Ecto neural progenitor cell (in vitro differentiated cells): ENCODE results near the gene NINL.
"Not testable (repeated sequence)": the region's sequence is repeated elsewhere in the genome, so short reads cannot be mapped to it uniquely, and the experiment has no call there.

Experiments used
- DNase-seq: peaks from one replicate; pipeline ENCODE4 v3.0.0-alpha.2; 2018; ENCODE audit warnings: low spot score

Gene NINL

DNA sequence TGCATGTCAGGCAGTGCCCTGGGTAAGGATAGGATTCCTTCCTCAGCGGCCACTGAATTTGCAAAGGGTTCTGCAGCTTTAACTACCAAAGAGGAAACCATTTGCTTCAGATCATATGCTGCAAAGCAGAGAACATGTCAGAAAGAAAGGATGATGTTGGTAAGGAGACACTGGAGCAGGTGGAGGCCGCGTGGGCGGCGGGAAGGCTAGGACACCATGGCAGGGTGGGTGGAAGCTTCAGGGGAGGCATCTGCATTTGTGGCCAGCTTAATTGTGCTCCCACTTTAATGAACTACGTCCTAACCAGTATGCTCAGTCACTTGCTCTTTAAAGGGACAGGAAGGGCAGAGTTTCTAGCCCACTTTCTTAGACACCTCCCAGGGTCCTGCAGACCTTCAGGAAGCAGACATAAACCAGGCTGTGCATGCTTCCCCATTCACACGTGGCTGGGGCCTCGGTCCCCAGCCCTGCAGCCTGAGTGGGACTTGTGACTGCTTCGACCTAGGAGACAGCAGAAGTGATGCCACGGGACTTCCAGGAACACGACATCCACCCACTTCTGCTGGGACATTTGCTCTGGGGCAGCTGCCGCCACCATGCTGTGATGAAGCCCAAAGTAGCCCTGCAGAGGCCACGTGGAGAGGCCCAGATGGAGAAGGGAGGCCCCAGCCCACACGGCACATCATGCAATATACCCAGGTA is 101.7 kb downstream of the NINL start:
- DNase-seq = no peak

DNA sequence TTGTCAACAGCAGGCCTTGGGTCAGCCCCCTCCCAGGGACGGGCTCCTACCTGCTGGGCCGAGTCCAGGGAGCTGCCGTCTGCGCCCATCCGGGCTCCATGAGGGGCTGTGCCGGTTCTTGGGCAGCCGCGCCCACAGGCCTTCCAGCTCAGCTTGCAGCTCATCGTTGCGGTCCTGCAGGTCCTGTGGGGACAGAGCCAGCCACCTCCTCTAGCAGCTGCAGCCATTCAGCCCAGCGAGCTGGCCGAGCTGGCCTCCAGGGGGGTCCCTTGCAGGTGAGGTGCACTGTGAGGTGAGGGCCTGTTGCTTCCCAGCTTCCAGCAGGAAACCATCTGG is 103.4 kb downstream of the NINL start:
- no peak for DNase-seq

GRCh38 chr20:25481235-25481917 is 104.0 kb downstream of the NINL start:
- DNase-seq = no peak

- no peak for DNase-seq
Measured at GRCh38 chr20:25480797-25481196, 104.5 kb downstream of the NINL start.

DNA sequence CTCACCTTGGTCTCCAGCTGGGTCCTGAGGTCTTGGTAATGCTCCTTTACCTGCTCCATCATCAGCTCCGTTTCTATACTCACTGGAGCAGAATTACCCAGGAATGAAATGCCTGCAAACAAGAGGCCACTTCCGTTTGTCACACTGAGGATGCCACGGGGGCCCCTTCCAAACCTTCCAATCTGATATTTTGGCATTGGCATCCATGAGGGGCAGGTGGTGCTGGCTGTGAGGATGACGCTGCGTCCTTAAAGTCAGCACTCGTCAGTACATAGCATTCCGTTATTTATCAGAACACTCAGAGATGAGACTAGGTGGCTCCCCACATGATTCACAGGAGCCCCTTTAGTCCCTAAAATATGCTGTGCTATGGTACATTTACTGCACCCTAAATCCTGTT is 105.2 kb downstream of the NINL start:
- DNase-seq = no peak

- DNase-seq = no peak
Measured at GRCh38 chr20:25479638-25480037, 105.7 kb downstream of the NINL start.

- DNase-seq = no peak
Measured at GRCh38 chr20:25478889-25479568, 106.3 kb downstream of the NINL start.

DNA sequence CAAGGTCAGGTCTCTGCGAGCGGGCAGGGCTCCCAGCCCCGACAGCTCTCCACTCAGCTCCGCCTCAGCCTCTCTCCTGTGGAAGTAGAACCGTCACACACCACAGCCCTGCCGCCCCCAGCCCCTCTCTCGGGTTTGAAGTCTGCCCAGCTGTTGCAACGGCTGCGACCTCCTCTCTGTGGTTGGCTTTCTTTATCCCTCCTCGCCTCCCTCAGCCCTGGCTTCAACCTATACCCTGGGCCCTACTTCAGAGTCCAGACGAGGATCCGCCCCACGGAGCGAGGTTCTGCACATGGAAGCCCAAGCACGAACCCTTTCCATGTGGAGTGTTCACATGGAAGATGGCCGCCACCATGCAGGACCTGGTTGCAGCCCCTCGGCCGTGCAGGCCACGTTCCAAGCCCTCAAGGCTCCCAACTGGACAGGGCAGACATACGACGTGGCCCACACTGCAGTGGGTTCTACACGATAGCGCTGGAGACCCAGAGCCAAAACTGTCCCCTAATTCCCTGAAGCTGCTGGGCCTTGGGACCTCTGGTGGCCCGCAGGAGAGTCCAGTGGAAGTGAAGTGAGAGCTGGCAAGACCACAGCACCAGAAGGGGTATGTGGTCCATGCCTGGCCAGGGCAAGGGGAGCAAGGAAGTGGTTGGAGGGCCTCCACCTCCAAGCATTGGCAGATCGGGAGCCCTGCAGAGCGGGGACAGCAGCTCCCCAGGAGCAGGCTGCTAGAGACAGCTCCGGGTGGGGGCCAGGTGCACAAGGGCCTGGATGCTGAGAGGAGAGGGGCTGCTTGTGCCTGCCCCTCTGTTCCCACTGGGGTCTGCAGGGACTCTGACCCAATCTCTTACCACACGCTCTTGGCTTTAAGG is 108.1 kb downstream of the NINL start:
- no peak for DNase-seq

DNA sequence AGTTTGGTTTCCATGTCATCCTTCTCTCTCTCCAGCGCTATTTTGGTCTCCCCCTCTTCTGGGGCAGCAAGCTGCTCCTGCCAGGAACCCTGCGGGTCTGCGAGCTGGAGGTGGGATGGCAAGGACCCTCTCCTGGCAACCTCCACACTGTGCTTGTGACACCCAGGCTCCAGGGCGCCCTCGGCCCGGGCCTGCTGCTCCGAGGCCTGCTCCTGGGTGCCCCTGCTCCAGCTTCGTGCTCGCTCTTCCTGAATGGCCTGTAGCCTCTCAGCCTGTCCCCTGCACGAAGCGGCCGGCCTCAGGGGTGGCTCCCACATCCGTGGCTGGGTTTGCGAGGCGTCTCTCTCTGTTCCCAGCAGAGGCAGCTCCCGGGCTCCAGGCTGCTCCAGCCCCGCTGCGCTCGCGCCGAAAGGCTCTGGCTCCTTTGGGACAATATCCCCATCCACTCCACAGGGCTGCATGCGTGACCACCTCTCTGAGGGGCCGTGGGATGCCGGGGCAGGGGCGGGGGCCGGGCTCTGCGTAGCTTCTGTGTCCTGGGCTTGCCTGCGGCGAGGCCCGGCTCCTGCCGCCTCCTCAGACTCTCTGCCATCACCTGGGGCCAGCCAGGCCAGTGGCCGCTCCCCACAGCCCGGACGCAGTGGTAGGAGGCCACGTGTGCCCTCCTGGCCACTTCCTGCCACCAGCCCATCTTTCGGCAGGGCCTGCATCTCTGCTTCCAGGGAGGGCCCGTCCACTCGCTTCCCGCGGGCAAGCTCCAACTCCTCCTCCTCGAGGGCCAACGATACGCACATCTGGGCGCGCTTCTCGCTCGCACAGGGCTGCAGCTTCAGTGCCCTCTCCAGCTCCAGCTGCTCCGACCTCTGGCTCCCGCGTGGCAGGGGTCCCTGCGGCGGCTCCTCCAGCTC is 109.0 kb downstream of the NINL start:
- no peak for DNase-seq

DNA sequence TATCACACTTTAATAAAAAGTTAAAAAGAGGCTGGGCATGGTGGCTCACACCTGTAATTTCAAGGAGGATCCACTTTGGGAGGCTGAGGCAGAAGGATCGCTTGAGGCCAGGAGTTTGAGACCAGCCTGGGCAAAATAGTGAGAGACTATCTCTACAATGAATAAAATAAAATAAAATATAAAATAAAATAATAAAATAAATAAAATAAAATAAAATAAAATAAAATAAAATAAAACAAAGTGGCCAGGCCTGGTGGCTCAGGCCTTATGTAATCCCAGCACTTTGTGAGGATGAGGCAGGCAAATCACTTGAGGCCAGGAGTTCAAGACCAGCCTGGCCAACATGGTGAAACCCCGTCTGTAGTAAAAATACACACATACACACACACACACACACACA is 112.0 kb downstream of the NINL start:
- DNase-seq = not testable (repeated sequence)

DNA sequence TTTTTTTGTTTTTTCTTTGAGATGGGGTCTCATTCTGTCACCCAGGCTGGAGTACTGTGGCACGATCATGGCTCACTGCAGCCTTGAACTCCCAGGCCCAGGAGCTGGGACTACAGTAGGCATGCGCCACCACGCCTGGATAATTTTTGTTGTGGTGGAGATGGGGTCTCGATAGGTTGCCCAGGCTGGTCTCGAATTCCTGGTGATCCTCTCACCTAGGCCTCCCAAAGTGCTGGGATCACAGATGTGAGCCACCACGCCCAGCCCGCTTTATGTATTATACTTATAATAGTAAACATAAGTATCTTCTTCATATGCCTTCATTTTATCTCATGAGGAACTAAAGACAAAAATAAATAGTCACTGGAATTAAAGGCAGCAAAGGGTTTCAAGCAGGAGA is 114.3 kb downstream of the NINL start:
- DNase-seq = no peak

GRCh38 chr20:25470045-25470444 is 115.3 kb downstream of the NINL start:
- DNase-seq = peak; percentile 54

GRCh38 chr20:25469558-25469957 is 115.8 kb downstream of the NINL start:
- DNase-seq = no peak

DNA sequence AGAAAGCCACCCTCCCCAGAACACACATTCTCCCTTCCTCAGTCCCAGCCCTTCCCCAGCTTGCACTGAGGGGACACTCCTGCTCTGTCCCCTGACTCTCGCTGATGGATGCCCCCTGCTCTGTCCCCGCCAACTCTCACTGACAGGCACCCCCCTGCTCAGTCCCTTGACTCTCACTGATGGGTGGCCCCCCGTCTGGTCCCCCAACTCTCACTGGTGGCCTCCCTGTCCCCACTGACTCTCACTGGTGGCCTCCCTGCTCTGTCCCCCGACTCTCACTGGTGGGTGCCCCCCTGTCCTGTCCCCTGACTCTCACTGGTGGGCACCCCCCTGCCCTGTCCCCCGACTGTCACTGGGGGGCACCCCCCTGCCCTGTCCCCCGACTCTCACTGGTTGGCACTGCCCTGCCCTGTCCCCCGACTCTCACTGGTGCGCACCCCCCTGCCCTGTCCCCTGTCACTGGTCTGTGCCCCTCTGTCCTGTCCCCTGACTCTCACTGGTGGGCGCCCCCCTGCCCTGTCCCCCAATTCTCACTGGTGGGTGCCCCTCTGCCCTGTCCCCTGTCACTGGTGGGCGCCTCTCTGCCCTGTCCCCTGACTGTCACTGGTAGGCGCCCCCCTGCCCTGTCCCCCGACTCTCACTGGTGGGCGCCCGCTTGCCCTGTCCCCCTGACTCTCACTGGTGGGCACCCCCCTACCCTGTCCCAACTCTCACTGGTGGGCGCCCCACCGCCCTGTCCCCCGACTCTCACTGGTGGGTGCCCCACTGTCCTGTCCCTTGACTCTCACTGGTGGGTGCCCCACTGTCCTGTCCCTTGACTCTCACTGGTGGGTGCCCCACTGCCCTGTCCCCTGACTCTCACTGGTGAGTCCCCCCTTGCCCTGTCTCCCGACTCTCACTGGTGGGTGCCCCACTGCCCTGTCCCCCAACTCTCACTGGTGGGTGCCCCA is 116.9 kb downstream of the NINL start:
- DNase-seq = no peak

DNA sequence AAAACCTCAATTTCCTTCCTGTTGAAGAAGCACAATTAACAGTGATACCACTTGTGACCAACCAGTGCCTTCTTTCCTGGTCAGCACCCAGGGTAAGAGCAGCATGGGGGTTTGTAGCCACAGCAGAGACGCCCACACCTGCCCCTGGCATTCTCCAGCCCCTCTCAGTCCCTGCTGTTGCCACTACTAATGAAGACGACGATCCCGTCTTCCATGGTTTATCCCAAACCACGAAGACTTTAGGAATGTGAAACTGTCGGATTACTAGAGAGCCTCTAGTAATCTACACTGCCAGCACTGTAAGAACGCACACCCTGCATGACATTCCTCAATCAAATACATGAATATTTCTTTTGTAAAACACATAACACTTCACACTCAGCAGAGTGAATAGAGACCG is 117.9 kb downstream of the NINL start:
- no peak for DNase-seq

DNA sequence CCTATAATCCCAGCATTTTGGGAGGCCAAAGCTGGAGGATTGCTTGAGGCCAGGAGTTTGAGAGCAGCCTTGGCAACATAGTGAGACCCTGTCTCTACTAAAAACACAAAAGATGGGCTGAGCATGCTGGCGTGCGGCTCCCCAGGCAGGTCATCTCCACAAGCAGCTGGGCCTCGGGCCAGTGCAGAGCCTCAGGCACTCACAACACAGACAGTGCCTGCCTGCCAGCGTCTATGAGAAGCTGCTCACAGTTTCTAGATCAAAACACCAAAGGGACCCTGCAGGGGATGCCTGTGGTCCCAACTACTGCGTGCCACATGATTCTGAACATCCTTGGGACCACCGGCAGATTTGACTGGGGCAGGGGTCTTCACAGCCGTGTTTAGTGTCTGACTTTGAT is 118.5 kb downstream of the NINL start:
- no peak for DNase-seq

DNA sequence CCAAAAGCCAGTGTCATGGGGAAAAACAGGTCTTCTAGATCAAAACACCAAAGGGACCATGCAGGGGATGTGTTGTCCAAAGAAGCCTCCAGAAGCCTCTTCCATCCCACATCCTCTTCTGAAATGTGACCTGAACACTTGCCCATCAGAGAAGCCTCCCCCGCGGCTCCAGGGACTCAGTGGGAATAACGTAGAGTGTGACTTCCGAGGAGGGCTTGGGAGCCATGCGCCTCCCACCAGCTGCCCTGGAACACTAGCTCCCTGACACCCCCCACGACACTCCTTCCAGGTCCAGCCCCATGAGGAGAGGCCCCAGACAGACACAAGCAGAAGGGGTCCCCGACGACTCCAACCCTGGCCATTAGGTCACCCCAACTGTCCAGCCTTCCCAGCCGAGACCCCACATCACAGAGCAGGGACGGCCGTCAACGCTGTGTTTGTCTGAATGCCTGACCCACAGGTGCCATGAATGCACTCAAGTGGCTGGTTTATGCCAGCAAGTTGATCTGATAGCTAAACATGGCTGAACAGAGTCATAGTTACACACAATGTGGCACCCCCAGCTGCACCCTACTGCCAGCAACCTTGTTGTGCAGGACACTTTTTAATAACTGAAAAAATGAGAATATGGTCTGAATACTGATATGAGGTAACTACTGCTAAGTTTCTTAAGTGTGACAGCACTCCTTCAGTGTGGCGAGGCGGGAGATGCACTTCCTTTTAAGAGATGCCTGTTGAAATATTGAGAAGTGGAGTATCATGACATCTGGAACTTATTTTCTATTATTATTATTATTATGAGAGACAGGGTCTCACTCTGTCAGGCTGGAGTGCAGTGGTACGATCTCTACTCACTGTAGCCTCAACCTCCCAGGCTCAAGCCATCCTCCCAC is 119.8 kb downstream of the NINL start:
- DNase-seq = no peak

DNA sequence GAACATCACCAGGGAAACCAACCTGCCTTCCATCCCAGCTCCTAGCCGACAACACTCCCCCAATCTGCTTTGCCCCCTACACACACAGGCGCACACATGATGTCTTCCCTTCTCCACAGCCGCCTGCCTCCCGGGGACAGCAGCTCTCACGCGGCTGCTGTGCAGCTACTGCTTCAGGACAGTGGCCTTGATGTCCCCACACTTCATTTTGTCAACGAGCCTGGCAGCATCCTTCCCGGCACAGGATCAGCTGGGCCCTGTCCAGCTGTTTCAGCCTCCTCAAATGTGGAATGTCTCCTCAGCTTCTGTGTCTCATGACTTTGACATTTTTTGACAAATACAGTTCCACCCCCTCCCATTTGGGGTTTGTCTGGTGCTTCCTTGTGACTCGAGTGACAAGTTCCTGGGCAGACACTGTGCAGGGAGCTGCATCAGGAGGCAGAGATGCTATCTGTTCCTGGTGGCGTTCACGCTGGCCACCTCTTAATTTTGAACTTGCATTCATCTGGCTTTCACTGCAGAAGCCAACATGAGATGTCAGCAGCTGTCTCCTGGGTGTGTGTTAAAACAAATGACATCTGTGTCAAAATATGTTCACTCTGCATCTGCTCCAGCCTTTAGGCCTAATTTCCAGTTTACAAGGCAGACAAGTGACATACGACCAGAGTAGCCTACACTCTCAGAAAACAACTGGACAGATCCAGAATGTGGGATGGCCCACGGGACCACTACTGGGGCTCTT is 120.7 kb downstream of the NINL start:
- no peak for DNase-seq
